PFSK-1 (cell line): Measurements from ENCODE around the gene COLQ.

Experiments
- POLR2AphosphoS5 ChIP-seq: IDR thresholded peaks from 2 replicates; pipeline ENCODE4 v1.6.1; 2012; ENCODE audit warnings: low read depth, mild to moderate bottlenecking, control low read depth, low read length, moderate library complexity
- REST ChIP-seq, 2 experiments: IDR thresholded peaks; 2 replicates each; pipeline versions ENCODE4 v1.6.1 to v1.8.0; 2011 to 2012; ENCODE audit warnings: low read depth in 2 of 2, low read length in 2 of 2, control low read depth in 1 of 2, inconsistent platforms in 1 of 2, mild to moderate bottlenecking in 1 of 2, moderate library complexity in 1 of 2; ENCODE audit not compliant: insufficient read depth in 1 of 2
- SIN3A ChIP-seq: IDR thresholded peaks from 2 replicates; pipeline ENCODE4 v1.6.1; 2012; ENCODE audit warnings: mild to moderate bottlenecking, low read length, moderate library complexity, borderline replicate concordance; ENCODE audit not compliant: insufficient read depth
- TAF1 ChIP-seq: IDR thresholded peaks from 2 replicates; pipeline ENCODE4 v1.6.1; 2012; ENCODE audit warnings: low read length, control low read depth, borderline replicate concordance; ENCODE audit not compliant: insufficient read depth

DNA sequence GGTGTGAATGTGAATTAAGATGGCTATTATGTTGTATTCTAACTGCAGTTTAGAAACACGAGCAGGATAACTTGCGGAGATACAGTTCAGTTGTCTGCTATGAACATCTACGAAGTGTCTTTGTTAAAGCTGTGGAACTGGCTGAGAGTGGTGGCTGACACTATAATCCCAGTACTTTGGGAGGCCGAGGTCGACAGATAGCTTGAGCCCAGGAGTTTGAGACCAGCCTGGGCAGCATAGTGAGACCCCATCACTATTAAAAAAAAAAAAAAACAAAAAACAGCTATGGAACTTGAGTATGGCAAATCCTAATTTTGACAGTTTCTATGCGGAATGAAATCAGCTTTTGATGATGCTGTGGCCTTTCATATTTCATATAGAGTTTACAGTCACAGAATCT is 92.4 kb downstream of the COLQ start:
- no peak for TF ChIP-seq POLR2AphosphoS5
- no peak for TF ChIP-seq REST (IDR thresholded peaks at IDR 0.05; ENCODE audit: insufficient read depth in 1 of 2, low read depth in 2 of 2, low read length in 2 of 2)
- TF ChIP-seq SIN3A, result no peak
- no peak for TF ChIP-seq TAF1
